Measurements from ENCODE around the gene NCKAP1.

NCKAP1 gene

DNA sequence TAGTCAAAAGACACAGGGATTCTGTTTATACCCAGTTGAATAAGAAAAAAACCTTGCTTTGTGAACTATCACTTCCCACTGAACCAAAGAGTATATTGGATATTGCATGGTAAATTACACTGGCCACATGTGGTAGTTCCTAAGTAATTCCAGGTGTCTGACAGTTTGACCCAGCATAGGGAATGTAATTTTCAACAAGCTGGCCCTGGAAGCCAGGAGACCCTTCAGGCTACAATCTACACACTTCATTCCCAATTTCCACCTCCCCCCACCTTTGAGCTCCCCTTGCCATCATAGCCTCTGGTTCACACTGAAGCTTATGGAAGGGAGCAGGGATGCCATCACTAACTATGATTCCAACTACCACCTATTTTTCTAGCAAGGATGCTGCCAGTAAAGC, 174.6 kb downstream of the NCKAP1 start:
- no peak for DNase-seq (ENCODE audit: low read depth)
- TF ChIP-seq POLR2A (IDR thresholded peaks at IDR 0.05; ENCODE audit: extremely low read depth, insufficient read length) (no peak), MYC (IDR thresholded peaks at IDR 0.05; ENCODE audit: low read depth, low read length) (no peak)
- TF ChIP-seq, protein P1, sequence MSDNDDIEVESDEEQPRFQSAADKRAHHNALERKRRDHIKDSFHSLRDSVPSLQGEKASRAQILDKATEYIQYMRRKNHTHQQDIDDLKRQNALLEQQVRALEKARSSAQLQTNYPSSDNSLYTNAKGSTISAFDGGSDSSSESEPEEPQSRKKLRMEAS (IDR thresholded peaks at IDR 0.05; ENCODE audit: low read depth, low read length) = no peak
- TF ChIP-seq, protein P2, sequence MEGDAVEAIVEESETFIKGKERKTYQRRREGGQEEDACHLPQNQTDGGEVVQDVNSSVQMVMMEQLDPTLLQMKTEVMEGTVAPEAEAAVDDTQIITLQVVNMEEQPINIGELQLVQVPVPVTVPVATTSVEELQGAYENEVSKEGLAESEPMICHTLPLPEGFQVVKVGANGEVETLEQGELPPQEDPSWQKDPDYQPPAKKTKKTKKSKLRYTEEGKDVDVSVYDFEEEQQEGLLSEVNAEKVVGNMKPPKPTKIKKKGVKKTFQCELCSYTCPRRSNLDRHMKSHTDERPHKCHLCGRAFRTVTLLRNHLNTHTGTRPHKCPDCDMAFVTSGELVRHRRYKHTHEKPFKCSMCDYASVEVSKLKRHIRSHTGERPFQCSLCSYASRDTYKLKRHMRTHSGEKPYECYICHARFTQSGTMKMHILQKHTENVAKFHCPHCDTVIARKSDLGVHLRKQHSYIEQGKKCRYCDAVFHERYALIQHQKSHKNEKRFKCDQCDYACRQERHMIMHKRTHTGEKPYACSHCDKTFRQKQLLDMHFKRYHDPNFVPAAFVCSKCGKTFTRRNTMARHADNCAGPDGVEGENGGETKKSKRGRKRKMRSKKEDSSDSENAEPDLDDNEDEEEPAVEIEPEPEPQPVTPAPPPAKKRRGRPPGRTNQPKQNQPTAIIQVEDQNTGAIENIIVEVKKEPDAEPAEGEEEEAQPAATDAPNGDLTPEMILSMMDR (IDR thresholded peaks at IDR 0.05; ENCODE audit: low read depth, low read length) = no peak

DNA sequence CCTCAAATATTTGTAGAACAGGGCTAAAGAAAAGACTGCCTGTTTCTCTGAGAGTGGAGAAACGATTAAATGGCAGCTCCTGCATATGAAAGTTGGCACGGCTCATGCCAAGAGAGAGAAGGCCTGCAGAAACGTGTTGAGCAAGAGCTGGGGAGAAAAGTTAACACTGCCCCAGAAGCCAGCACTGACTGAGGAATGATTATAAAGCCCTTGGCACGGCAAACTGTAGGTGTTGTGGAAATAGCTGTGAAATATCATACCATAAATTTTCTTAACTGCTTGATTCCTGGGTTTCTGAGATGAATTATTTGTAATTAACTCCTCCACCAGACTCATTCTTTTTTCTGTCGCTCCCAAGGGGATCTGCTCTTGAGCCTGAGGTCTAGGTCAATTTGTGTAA, 176.2 kb downstream of the NCKAP1 start:
- no peak overlapping the region for H3K4me3 ChIP-seq (ENCODE audit: low read depth, low read length)
- DNase-seq (ENCODE audit: low read depth) = no peak
- TF ChIP-seq MYC (IDR thresholded peaks at IDR 0.05; ENCODE audit: low read depth, low read length) = no peak

More for the DNA sequence above, 174.6 kb downstream of the NCKAP1 start:
- no peak overlapping the region for H3K4me3 ChIP-seq (ENCODE audit: low read depth, low read length)

DNA sequence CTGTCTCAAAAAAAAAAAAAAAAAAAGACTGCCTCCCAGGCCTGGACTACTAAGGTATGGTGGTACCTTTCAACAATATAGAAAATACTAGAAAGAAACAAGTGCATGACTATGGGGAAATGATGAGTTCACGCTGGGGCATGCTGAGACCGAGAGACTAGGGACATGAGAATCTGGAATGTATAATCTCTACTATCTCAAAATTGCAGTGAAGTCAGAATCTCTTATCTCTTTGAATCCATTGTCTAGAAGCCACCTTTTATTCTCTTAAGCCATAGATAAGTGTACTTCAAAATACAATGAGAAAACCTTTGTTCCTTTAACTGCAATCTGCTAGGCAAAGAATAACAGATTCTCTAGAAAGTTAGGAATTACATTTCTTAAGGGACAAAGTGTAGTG, 177.4 kb downstream of the NCKAP1 start:
- no peak for TF ChIP-seq MYC (IDR thresholded peaks at IDR 0.05; ENCODE audit: low read depth, low read length)
- TF ChIP-seq POLR2A (IDR thresholded peaks at IDR 0.05; ENCODE audit: extremely low read depth, insufficient read length) = no peak
- TF ChIP-seq, protein P2 (IDR thresholded peaks at IDR 0.05; ENCODE audit: low read depth, low read length) = no peak
- TF ChIP-seq, protein P1 (IDR thresholded peaks at IDR 0.05; ENCODE audit: low read depth, low read length) = no peak
- DNase-seq (ENCODE audit: low read depth) = no peak
- H3K4me3 ChIP-seq (ENCODE audit: low read depth, low read length) = no peak overlapping the region
